MCF 10A (cell line): ENCODE results near the gene HNRNPC. TPM values are rescaled to one million over a fixed set of nuclear protein-coding genes. Genes with fewer than 3 reads are reported as not detected.
"Not testable (repeated sequence)": the region's sequence is repeated elsewhere in the genome, so short reads cannot be mapped to it uniquely, and the experiment has no call there.

ENCODE experiments used
- BruUV-seq: library from RNA; stranded (reverse); fragments of 400-500 nt; replicated peaks from 2 replicates; lab custom pipeline; 2021; lab: Mats Ljungman, UMichigan
- CTCF ChIA-PET: fragments of 300-600 bp; sonication (Branson Sonifier 250); formaldehyde crosslinking; extraction: SDS; loops from one replicate; lab custom pipeline; 2021; ENCODE audit warnings: antibody characterized with exemption, inconsistent platforms; lab: Yijun Ruan, JAX
- POLR2A ChIA-PET: fragments of 300-600, 350-650 bp; sonication (Branson Sonifier 250); formaldehyde crosslinking; extraction: SDS; loops from one replicate; lab custom pipeline; 2020; ENCODE audit warnings: antibody characterized with exemption, inconsistent platforms; lab: Yijun Ruan, JAX
- DNase-seq: peaks from one replicate; pipeline ENCODE4 v3.0.0-alpha.2; 2018; ENCODE audit not compliant: unreplicated experiment
- H3K27ac Mint-ChIP-seq: one replicate; pipeline ENCODE4 v1.8.0; 2022; ENCODE audit warnings: mild to moderate bottlenecking, low read depth, mixed read lengths; ENCODE audit not compliant: unreplicated experiment
- H3K27me3 Mint-ChIP-seq: one replicate; pipeline ENCODE4 v1.8.0; 2022; ENCODE audit warnings: mixed read lengths; ENCODE audit not compliant: insufficient read depth, unreplicated experiment
- H3K36me3 Mint-ChIP-seq: one replicate; pipeline ENCODE4 v1.8.0; 2022; ENCODE audit warnings: mild to moderate bottlenecking, moderate library complexity, mixed read lengths; ENCODE audit not compliant: insufficient read depth, unreplicated experiment
- H3K4me1 Mint-ChIP-seq: one replicate; pipeline ENCODE4 v1.8.0; 2022; ENCODE audit warnings: mixed read lengths; ENCODE audit not compliant: insufficient read depth, unreplicated experiment
- H3K4me3 Mint-ChIP-seq: one replicate; pipeline ENCODE4 v1.8.0; 2022; ENCODE audit warnings: mild to moderate bottlenecking, moderate library complexity, mixed read lengths; ENCODE audit not compliant: unreplicated experiment
- H3K9me3 Mint-ChIP-seq: one replicate; pipeline ENCODE4 v1.8.0; 2022; ENCODE audit warnings: mixed read lengths; ENCODE audit not compliant: unreplicated experiment
- CTCF ChIP-seq: fragments of 200-600 bp; IDR thresholded peaks from one replicate; pipeline ENCODE4 v1.8.0; 2022; ENCODE audit warnings: antibody characterized with exemption, mild to moderate bottlenecking; ENCODE audit not compliant: unreplicated experiment
- intact Hi-C: fragments of 100-400 bp; cut with micrococcal nuclease; formaldehyde crosslinking; loops from 2 replicates; pipeline ENCODE4 v1.14.1; 2022
- total RNA-seq: library from RNA; stranded (reverse); gene quantifications from 2 replicates; pipeline ENCODE4 v1.2.3, GENCODE V29; 2022

Gene HNRNPC
- total RNA-seq, 1 experiment from 2014 or later: 882 TPM

GRCh38 chr14:21287168-21287567, 17.9 kb upstream of the HNRNPC start:
- no peak for TF ChIP-seq CTCF
- POLR2A ChIA-PET: interaction anchor here (0.6 kb wide), 1 partner anchor 52 kb away, joined by 3 read pairs; no protein-coding TSS in a partner anchor
- H3K9me3 Mint-ChIP-seq: no peaks in the 10 kb centered on the region

GRCh38 chr14:21286516-21286915, 17.3 kb upstream of the HNRNPC start:
- H3K27me3 Mint-ChIP-seq, DNase-seq, H3K4me1 Mint-ChIP-seq, H3K9me3 Mint-ChIP-seq, H3K4me3 Mint-ChIP-seq, H3K36me3 Mint-ChIP-seq, CTCF ChIA-PET, BruUV-seq, intact Hi-C loops, H3K27ac Mint-ChIP-seq: not testable (repeated sequence)
- POLR2A ChIA-PET: interaction anchor here (0.6 kb wide), 1 partner anchor 52 kb away, joined by 3 read pairs; no protein-coding TSS in a partner anchor

More at GRCh38 chr14:21287168-21287567, 17.9 kb upstream of the HNRNPC start:
- intact Hi-C loops: no loop called here
- Mint-ChIP-seq H3K27me3 (no peaks in the 10 kb centered on the region), H3K4me1 (no peaks in the 10 kb centered on the region), H3K36me3 (no peaks in the 10 kb centered on the region), H3K27ac (no peak overlapping the region), H3K4me3 (no peak overlapping the region)
- DNase-seq: no peak
- CTCF ChIA-PET: no interaction called here
- BruUV-seq: no TSS peak

- DNase-seq, intact Hi-C loops, H3K27me3 Mint-ChIP-seq, H3K9me3 Mint-ChIP-seq, BruUV-seq, H3K4me3 Mint-ChIP-seq, H3K27ac Mint-ChIP-seq, H3K4me1 Mint-ChIP-seq, POLR2A ChIA-PET, CTCF ChIA-PET, H3K36me3 Mint-ChIP-seq: not testable (repeated sequence)
Measured at GRCh38 chr14:21281917-21282316, 12.7 kb upstream of the HNRNPC start.

GRCh38 chr14:21279783-21280182, 10.5 kb upstream of the HNRNPC start, which contains the start of gene RPGRIP1:
RPGRIP1 (plus strand) TSS chr14:21280083; CDS start chr14:21287977, 7,894 bp downstream.
- no peaks in the 10 kb centered on the region for H3K9me3 Mint-ChIP-seq
- intact Hi-C loops: no loop called here
- no peaks in the 10 kb centered on the region for H3K36me3 Mint-ChIP-seq
- no peak for TF ChIP-seq CTCF
- no peak within 1 kb of the TSS for H3K27ac Mint-ChIP-seq
- CTCF ChIA-PET: interaction anchor here (0.6 to 0.7 kb wide), 2 partner anchors 852 to 1018 kb away, joined by 3 read pairs; no protein-coding TSS in a partner anchor
- no peak within 1 kb of the TSS for H3K4me3 Mint-ChIP-seq
- no peaks in the 10 kb centered on the region for H3K27me3 Mint-ChIP-seq
- no peak for DNase-seq
- POLR2A ChIA-PET: interaction anchor here (0.7 kb wide), 1 partner anchor 15 kb away, joined by 3 read pairs; no protein-coding TSS in a partner anchor
- BruUV-seq: no TSS peak
- no peaks in the 10 kb centered on the region for H3K4me1 Mint-ChIP-seq

- H3K27ac Mint-ChIP-seq: no peak overlapping the region
- H3K4me1 Mint-ChIP-seq: no peaks in the 10 kb centered on the region
- intact Hi-C loops: no loop called here
- no peaks in the 10 kb centered on the region for H3K9me3 Mint-ChIP-seq
- H3K4me3 Mint-ChIP-seq: no peak overlapping the region
- no TSS peak for BruUV-seq
- no peak for TF ChIP-seq CTCF
- CTCF ChIA-PET: interaction anchor here (0.6 kb wide), 2 partner anchors 422 to 871 kb away, joined by 3 read pairs; no protein-coding TSS in a partner anchor
- H3K27me3 Mint-ChIP-seq: no peaks in the 10 kb centered on the region
- POLR2A ChIA-PET: interaction anchor here (1.0 kb wide), 1 partner anchor 12 kb away, joined by 3 read pairs; no protein-coding TSS in a partner anchor
- H3K36me3 Mint-ChIP-seq: no peaks in the 10 kb centered on the region
- DNase-seq: no peak
Measured at GRCh38 chr14:21278632-21279031, 9.4 kb upstream of the HNRNPC start.
